ENCODE measurements around the gene CYRIA.

Gene CYRIA

GRCh38 chr2:16643099-16643498 lies 22.5 kb downstream of the CYRIA start:
- Histone ChIP-seq H3K27me3 (ENCODE audit: insufficient read depth, low read length) (no peaks in the 10 kb centered on the region), H3K9me3 (ENCODE audit: low read length) (no peaks in the 10 kb centered on the region), H3K4me2 (ENCODE audit: low read length) (no peak overlapping the region), H3K9me2 (ENCODE audit: low read depth, low read length) (no peaks in the 10 kb centered on the region), H3K79me2 (ENCODE audit: insufficient read depth, low read length) (no peaks in the 10 kb centered on the region), H3K9ac (ENCODE audit: low read length) (no peak overlapping the region), H4K20me1 (ENCODE audit: insufficient read depth, low read length) (no peaks in the 10 kb centered on the region), H3F3A (ENCODE audit: insufficient read depth, low read length) (no peaks in the 10 kb centered on the region), H3K36me3 (ENCODE audit: insufficient read depth, low read length) (peaks cover under 1% of the 10 kb centered on the region; the same call in 1 of the 2 replicates), H3K4me3 (ENCODE audit: low read depth, low read length, poor library complexity, severe bottlenecking) (no peak overlapping the region), H3K27ac (ENCODE audit: low read depth, low read length, poor library complexity, severe bottlenecking) (no peak overlapping the region), H3K4me1 (ENCODE audit: insufficient read depth, low read length, severe bottlenecking) (peaks cover 45% of the 10 kb centered on the region), H2AFZ (ENCODE audit: low read length) (no peak overlapping the region)
- no peak for TF ChIP-seq EZH2 (IDR thresholded peaks at IDR 0.05; ENCODE audit: borderline replicate concordance, low read length)
- TF ChIP-seq, protein P1, sequence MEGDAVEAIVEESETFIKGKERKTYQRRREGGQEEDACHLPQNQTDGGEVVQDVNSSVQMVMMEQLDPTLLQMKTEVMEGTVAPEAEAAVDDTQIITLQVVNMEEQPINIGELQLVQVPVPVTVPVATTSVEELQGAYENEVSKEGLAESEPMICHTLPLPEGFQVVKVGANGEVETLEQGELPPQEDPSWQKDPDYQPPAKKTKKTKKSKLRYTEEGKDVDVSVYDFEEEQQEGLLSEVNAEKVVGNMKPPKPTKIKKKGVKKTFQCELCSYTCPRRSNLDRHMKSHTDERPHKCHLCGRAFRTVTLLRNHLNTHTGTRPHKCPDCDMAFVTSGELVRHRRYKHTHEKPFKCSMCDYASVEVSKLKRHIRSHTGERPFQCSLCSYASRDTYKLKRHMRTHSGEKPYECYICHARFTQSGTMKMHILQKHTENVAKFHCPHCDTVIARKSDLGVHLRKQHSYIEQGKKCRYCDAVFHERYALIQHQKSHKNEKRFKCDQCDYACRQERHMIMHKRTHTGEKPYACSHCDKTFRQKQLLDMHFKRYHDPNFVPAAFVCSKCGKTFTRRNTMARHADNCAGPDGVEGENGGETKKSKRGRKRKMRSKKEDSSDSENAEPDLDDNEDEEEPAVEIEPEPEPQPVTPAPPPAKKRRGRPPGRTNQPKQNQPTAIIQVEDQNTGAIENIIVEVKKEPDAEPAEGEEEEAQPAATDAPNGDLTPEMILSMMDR (IDR thresholded peaks at IDR 0.05; ENCODE audit: low read length), result no peak

DNA sequence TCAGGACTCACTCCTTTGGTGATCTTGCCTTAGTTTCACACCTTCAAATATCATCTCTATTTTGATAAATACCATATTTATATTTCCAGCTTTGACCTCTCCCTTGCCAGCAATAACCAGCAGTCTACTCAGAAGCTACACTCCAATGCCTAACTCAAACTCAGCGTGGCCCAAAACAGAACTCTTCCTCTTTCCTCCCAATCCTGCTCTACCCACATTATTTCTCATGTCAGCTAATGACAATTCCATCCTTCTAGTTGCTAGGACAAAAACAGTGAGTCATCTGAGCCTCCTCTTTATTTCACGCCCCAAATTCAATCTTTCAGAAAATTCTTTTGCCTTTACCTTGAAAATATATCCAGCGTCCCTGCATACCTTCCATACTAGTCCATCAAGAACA lies 23.5 kb downstream of the CYRIA start:
- no peak for TF ChIP-seq EZH2 (IDR thresholded peaks at IDR 0.05; ENCODE audit: borderline replicate concordance, low read length)
- H3K9me2 ChIP-seq (ENCODE audit: low read depth, low read length), result no peaks in the 10 kb centered on the region
- no peak overlapping the region for H3K4me2 ChIP-seq (ENCODE audit: low read length)
- no peak overlapping the region for H3K9ac ChIP-seq (ENCODE audit: low read length)
- H3K4me3 ChIP-seq (ENCODE audit: low read depth, low read length, poor library complexity, severe bottlenecking), result no peak overlapping the region
- H3K27me3 ChIP-seq (ENCODE audit: insufficient read depth, low read length), result no peaks in the 10 kb centered on the region
- no peak overlapping the region for H3K27ac ChIP-seq (ENCODE audit: low read depth, low read length, poor library complexity, severe bottlenecking)
- no peaks in the 10 kb centered on the region for H3K9me3 ChIP-seq (ENCODE audit: low read length)
- no peaks in the 10 kb centered on the region for H3K79me2 ChIP-seq (ENCODE audit: insufficient read depth, low read length)
- H4K20me1 ChIP-seq (ENCODE audit: insufficient read depth, low read length), result no peaks in the 10 kb centered on the region
- H3K36me3 ChIP-seq (ENCODE audit: insufficient read depth, low read length), result peaks cover 5% of the 10 kb centered on the region
- H3F3A ChIP-seq (ENCODE audit: insufficient read depth, low read length), result no peaks in the 10 kb centered on the region
- no peak overlapping the region for H2AFZ ChIP-seq (ENCODE audit: low read length)
- peaks cover 35% of the 10 kb centered on the region for H3K4me1 ChIP-seq (ENCODE audit: insufficient read depth, low read length, severe bottlenecking)

DNA sequence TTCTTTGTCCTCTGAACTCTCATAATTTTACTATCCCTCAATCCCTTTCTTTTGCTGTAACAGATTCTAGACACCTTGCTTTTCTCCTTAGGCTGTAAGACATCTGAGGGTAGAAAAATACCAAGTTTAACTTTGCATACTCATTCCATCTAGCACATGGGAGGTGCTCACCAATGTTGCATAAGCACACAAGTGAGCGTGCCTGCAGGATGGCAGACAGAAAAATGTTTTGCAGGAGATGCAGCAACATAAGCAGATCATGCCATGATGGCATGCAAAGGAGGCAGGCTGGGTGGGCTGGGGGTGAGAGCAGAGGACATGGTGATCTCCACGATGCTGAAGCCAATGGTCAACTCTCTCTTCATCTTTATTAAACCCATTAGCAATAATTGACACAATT lies 24.1 kb downstream of the CYRIA start:
- H3K9ac ChIP-seq (ENCODE audit: low read length), result no peak overlapping the region
- H3K9me2 ChIP-seq (ENCODE audit: low read depth, low read length), result no peaks in the 10 kb centered on the region
- H3K9me3 ChIP-seq (ENCODE audit: low read length), result no peaks in the 10 kb centered on the region
- H3K79me2 ChIP-seq (ENCODE audit: insufficient read depth, low read length), result no peaks in the 10 kb centered on the region
- H4K20me1 ChIP-seq (ENCODE audit: insufficient read depth, low read length), result no peaks in the 10 kb centered on the region
- no peak overlapping the region for H3K4me2 ChIP-seq (ENCODE audit: low read length)
- H3K4me3 ChIP-seq (ENCODE audit: low read depth, low read length, poor library complexity, severe bottlenecking), result no peak overlapping the region
- peaks cover 36% of the 10 kb centered on the region for H3K4me1 ChIP-seq (ENCODE audit: insufficient read depth, low read length, severe bottlenecking)
- no peak overlapping the region for H2AFZ ChIP-seq (ENCODE audit: low read length)
- no peak overlapping the region for H3K27ac ChIP-seq (ENCODE audit: low read depth, low read length, poor library complexity, severe bottlenecking)
- no peaks in the 10 kb centered on the region for H3F3A ChIP-seq (ENCODE audit: insufficient read depth, low read length)
- no peak for TF ChIP-seq EZH2 (IDR thresholded peaks at IDR 0.05; ENCODE audit: borderline replicate concordance, low read length)
- TF ChIP-seq, protein P1 (IDR thresholded peaks at IDR 0.05; ENCODE audit: low read length), result no peak
- H3K36me3 ChIP-seq (ENCODE audit: insufficient read depth, low read length), result peaks cover 5% of the 10 kb centered on the region
- no peaks in the 10 kb centered on the region for H3K27me3 ChIP-seq (ENCODE audit: insufficient read depth, low read length)

DNA sequence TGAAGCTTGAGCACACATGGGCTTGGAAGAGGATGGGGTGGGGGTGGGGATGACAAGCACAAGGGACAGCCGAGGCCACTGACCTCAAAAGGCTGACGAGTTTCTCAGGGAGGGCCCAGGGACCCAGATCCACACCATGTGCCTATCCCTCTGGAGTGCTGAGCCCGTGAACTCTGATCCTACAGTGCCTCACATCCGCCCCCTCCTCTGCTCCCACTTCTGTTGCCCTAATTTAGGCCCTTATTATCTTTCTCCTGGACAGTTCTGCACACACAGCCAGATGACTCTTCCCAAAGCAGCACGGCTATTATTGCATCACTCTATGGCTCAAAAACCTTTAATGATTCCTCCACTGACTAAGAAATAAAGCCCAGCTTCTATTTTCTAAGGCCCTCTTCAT lies 24.8 kb downstream of the CYRIA start:
- Histone ChIP-seq H3K4me1 (ENCODE audit: insufficient read depth, low read length, severe bottlenecking) (peaks cover 43% of the 10 kb centered on the region), H4K20me1 (ENCODE audit: insufficient read depth, low read length) (no peaks in the 10 kb centered on the region), H3K9me2 (ENCODE audit: low read depth, low read length) (no peaks in the 10 kb centered on the region), H3K9me3 (ENCODE audit: low read length) (no peaks in the 10 kb centered on the region), H3K27me3 (ENCODE audit: insufficient read depth, low read length) (no peaks in the 10 kb centered on the region), H3F3A (ENCODE audit: insufficient read depth, low read length) (no peaks in the 10 kb centered on the region), H3K4me3 (ENCODE audit: low read depth, low read length, poor library complexity, severe bottlenecking) (no peak overlapping the region), H3K79me2 (ENCODE audit: insufficient read depth, low read length) (no peaks in the 10 kb centered on the region), H2AFZ (ENCODE audit: low read length) (no peak overlapping the region), H3K27ac (ENCODE audit: low read depth, low read length, poor library complexity, severe bottlenecking) (no peak overlapping the region), H3K4me2 (ENCODE audit: low read length) (no peak overlapping the region), H3K9ac (ENCODE audit: low read length) (no peak overlapping the region), H3K36me3 (ENCODE audit: insufficient read depth, low read length) (peaks cover 5% of the 10 kb centered on the region)
- TF ChIP-seq, protein P1 (IDR thresholded peaks at IDR 0.05; ENCODE audit: low read length), result no peak
- TF ChIP-seq EZH2 (IDR thresholded peaks at IDR 0.05; ENCODE audit: borderline replicate concordance, low read length), result no peak
